Neutrophil (primary cell): ENCODE measurements around the gene IL12B.

Experiments used
- H3K27ac ChIP-seq: fragments of 200-600 bp; sonication (generic); 2 replicates; pipeline ENCODE4 v1.5.1; 2016; ENCODE audit warnings: mild to moderate bottlenecking, moderate library complexity
- H3K27me3 ChIP-seq: fragments of 200-600 bp; sonication (generic); 2 replicates; pipeline ENCODE4 v1.6.0; 2016; ENCODE audit warnings: mild to moderate bottlenecking
- H3K36me3 ChIP-seq: fragments of 200-600 bp; sonication (generic); 2 replicates; pipeline ENCODE4 v1.5.1; 2017
- H3K4me1 ChIP-seq, 2 experiments: fragments of 200-600 bp in 1 of 2; sonication (generic) in 1 of 2; 1 replicate in 1 of 2; 2 replicates in 1 of 2; pipeline versions ENCODE4 v1.5.1 to v1.6.1; 2013 to 2016; ENCODE audit warnings: low read depth in 1 of 2, low read length in 1 of 2, mild to moderate bottlenecking in 1 of 2, moderate library complexity in 1 of 2; ENCODE audit not compliant: control insufficient read depth in 1 of 2, insufficient read depth in 1 of 2
- H3K4me3 ChIP-seq, 2 experiments: fragments of 200-600 bp in 1 of 2; sonication (generic) in 1 of 2; 1 replicate in 1 of 2; 2 replicates in 1 of 2; pipeline ENCODE4 v1.5.1; 2013 to 2016; ENCODE audit warnings: low read depth in 1 of 2, low read length in 1 of 2, mild to moderate bottlenecking in 1 of 2, moderate library complexity in 1 of 2
- H3K9me3 ChIP-seq: fragments of 200-600 bp; sonication (generic); 2 replicates; pipeline ENCODE4 v1.5.1; 2016
- CTCF ChIP-seq: fragments of 200-600 bp; sonication (generic); IDR thresholded peaks from 2 replicates; pipeline ENCODE4 v1.5.1; 2016; ENCODE audit warnings: antibody characterized with exemption

IL12B gene

GRCh38 chr5:159324986-159325385 is 5.3 kb downstream of the IL12B start:
- TF ChIP-seq CTCF = no peak
- Histone ChIP-seq H3K9me3 (no peaks in the 10 kb centered on the region), H3K4me3 (no peak overlapping the region), H3K4me1 (no peaks in the 10 kb centered on the region), H3K36me3 (no peaks in the 10 kb centered on the region), H3K27ac (no peak overlapping the region), H3K27me3 (peaks cover 2% of the 10 kb centered on the region)

DNA sequence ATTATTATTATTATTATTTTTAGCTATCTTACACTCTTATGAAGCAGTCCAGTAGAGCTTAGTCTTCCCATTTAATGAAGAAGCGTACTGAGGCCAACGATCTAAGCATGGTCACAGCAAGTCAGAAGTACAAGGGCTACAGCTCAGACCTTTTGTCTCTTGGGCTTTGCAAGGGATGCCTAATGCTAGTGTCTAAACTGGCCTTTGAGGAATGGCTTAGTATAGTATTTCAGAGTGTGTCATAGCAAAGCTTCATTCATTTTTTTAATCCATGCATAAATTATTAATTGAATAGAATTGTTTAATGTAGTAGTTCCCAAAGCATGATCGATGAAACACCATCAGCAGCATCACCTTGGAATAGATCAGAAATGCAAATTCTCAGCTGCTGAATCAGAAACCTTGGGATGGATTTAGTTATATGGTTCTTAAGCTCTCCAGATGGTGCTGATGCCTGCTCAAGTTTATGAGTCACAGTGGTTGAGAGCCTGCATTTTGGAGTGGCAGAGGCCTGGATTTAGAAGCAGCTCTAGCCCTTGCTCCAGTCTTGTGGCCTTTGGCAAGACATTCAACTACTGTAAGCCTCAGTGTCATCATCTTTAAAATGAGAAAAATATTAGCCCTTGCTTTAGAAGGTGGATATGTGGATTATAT is 6.1 kb downstream of the IL12B start:
- no peaks in the 10 kb centered on the region for H3K9me3 ChIP-seq
- no peak overlapping the region for H3K27ac ChIP-seq
- H3K27me3 ChIP-seq = no peaks in the 10 kb centered on the region
- no peaks in the 10 kb centered on the region for H3K36me3 ChIP-seq
- no peak for TF ChIP-seq CTCF
- no peaks in the 10 kb centered on the region for H3K4me1 ChIP-seq
- no peak overlapping the region for H3K4me3 ChIP-seq

DNA sequence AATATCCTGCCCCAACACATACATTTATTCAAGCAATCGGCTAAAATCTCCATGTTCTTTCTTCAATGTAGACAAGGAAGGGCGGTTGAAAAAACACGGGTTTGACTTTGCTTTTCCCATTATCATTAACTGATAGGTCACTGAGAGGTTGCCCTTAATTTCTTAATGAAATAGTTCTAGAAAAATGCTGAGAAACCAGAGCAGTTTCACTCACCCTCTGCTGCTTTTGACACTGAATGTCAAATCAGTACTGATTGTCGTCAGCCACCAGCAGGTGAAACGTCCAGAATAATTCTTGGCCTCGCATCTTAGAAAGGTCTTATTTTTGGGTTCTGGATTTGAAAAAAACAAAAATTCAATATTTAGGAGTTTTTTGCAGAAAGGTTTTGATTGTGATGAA is 8.1 kb downstream of the IL12B start:
- Histone ChIP-seq H3K27ac (no peak overlapping the region), H3K27me3 (no peaks in the 10 kb centered on the region)

DNA sequence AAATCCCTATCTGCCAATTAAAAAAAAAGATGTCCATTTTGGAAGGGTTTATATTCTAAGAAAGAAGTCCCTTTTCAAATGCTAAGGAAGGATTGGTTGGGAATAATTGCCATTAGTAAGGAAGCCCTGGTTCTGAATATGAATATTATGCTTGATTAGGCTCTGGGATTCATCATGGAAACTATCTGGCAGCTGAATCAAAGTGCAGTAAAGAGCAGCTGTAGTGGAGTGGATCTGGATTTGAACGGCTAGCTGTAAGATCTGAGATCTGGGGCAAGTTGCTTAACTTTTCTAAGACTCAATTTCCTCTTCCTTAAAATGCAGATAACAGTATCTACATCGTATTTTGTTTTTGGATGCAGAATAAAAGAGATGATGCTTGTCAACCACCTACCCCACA is 10.5 kb downstream of the IL12B start:
- no peaks in the 10 kb centered on the region for H3K9me3 ChIP-seq
- H3K27me3 ChIP-seq = no peaks in the 10 kb centered on the region
- no peaks in the 10 kb centered on the region for H3K4me1 ChIP-seq
- no peaks in the 10 kb centered on the region for H3K36me3 ChIP-seq
- H3K4me3 ChIP-seq = no peak overlapping the region
- no peak for TF ChIP-seq CTCF
- no peak overlapping the region for H3K27ac ChIP-seq

More for the DNA sequence above, 8.1 kb downstream of the IL12B start:
- H3K36me3 ChIP-seq = no peaks in the 10 kb centered on the region
- no peaks in the 10 kb centered on the region for H3K9me3 ChIP-seq
- no peak overlapping the region for H3K4me3 ChIP-seq
- H3K4me1 ChIP-seq = no peaks in the 10 kb centered on the region
- TF ChIP-seq CTCF = no peak

- no peaks in the 10 kb centered on the region for H3K36me3 ChIP-seq
- no peaks in the 10 kb centered on the region for H3K9me3 ChIP-seq
- no peak overlapping the region for H3K4me3 ChIP-seq
- H3K27me3 ChIP-seq = no peaks in the 10 kb centered on the region
- H3K4me1 ChIP-seq = no peaks in the 10 kb centered on the region
- TF ChIP-seq CTCF = no peak
- H3K27ac ChIP-seq = no peak overlapping the region
These were observed 10.9 kb downstream of the IL12B start for GRCh38 chr5:159319363-159319762.

DNA sequence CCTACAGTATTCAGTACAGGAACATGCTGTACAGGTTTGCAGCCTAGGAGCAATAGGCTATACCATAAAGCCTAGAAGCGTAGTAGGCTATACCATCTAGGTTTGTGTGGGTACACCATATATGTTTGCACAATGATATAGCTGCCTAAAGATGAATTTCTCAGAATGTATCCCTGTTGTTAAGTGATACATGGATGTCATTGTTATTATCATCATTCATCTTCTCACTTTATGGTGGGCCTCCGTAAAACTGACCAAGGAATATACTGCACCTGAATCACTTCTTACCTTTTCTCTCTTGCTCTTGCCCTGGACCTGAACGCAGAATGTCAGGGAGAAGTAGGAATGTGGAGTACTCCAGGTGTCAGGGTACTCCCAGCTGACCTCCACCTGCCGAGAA is 11.8 kb downstream of the IL12B start:
- H3K4me3 ChIP-seq = no peak overlapping the region
- H3K27me3 ChIP-seq = no peaks in the 10 kb centered on the region
- no peak for TF ChIP-seq CTCF
- no peaks in the 10 kb centered on the region for H3K9me3 ChIP-seq
- no peaks in the 10 kb centered on the region for H3K36me3 ChIP-seq
- no peak overlapping the region for H3K27ac ChIP-seq
- H3K4me1 ChIP-seq = no peaks in the 10 kb centered on the region
